Spleen (tissue), 7 donors: ENCODE measurements around the gene PSG2.
"Not testable (repeated sequence)": the region's sequence is repeated elsewhere in the genome, so short reads cannot be mapped to it uniquely, and the experiment has no call there.

Experiments used
- POLR2A ChIP-seq, 3 donors: fragments of 450-650 bp; IDR thresholded peaks; one replicate each; pipeline ENCODE4 v1.5.1; 2017; ENCODE audit warnings: antibody characterized with exemption in 3 of 3, mild to moderate bottlenecking in 1 of 3
- TF ChIP-seq, protein P1 (sequence below), 11 experiments: fragments of 200-600 bp in 7 of 11; fragments of 450-650 bp in 4 of 11; sonication (generic) in 4 of 11; IDR thresholded peaks in 8 of 11; conservative IDR thresholded peaks in 3 of 11; 1 replicate in 7 of 11; 2 replicates in 4 of 11; pipeline versions ENCODE4 v1.4.0 to v1.8.0; 2016 to 2021; ENCODE audit warnings: antibody characterized with exemption in 11 of 11, inconsistent platforms in 4 of 11, mild to moderate bottlenecking in 1 of 11
- donor health status: DM: no; HTN: no; CAD: no; lungs with moderate emphysema.
- donor health status: DM: no; HTN: no; CAD: no.
- donor health status: DM: no; HTN: no; CAD: no.

DNA sequence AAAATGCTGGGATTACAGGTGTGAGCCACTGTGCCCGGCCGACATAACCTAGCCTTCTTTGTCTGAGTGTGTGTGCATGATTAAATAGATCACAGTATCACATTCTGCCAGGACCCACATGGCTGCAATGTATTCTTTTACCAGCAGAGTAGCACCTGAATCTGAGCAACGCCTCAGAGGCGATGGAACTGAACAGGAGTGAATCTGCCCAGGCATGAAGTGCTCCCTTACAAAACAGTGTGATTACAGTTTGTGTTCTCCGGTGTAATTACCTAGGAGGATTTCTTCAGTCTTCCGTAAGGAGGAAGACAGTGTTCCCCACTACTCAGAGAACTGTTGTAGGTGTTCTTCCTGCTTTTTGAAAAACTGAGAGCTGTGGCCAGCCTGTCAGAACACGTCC lies 46.7 kb upstream of the PSG2 start:
- TF ChIP-seq, protein P1, sequence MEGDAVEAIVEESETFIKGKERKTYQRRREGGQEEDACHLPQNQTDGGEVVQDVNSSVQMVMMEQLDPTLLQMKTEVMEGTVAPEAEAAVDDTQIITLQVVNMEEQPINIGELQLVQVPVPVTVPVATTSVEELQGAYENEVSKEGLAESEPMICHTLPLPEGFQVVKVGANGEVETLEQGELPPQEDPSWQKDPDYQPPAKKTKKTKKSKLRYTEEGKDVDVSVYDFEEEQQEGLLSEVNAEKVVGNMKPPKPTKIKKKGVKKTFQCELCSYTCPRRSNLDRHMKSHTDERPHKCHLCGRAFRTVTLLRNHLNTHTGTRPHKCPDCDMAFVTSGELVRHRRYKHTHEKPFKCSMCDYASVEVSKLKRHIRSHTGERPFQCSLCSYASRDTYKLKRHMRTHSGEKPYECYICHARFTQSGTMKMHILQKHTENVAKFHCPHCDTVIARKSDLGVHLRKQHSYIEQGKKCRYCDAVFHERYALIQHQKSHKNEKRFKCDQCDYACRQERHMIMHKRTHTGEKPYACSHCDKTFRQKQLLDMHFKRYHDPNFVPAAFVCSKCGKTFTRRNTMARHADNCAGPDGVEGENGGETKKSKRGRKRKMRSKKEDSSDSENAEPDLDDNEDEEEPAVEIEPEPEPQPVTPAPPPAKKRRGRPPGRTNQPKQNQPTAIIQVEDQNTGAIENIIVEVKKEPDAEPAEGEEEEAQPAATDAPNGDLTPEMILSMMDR (IDR thresholded peaks at IDR 0.05 in 8 of 11, conservative IDR thresholded peaks at IDR 0.05 in 3 of 11) = not testable (repeated sequence)
- TF ChIP-seq POLR2A (IDR thresholded peaks at IDR 0.05) = not testable (repeated sequence)
